Subcutaneous adipose tissue (tissue), 4 donors: ENCODE results near the gene GINS2. TPM values are rescaled to one million over a fixed set of nuclear protein-coding genes. Genes with fewer than 3 reads are reported as not detected.

Experiments used
- total RNA-seq, 4 donors: library from RNA; depleted of rRNA; stranded (reverse); fragments of >200 nt; gene quantifications; one replicate each; pipeline ENCODE4 v1.1.0, GENCODE V29; 2016
- TF ChIP-seq, protein P1 (sequence below): fragments of 450-650 bp; IDR thresholded peaks from one replicate; pipeline ENCODE4 v1.5.1; 2016; ENCODE audit warnings: low read depth, mild to moderate bottlenecking, control low read depth, antibody characterized with exemption, moderate library complexity

Gene GINS2
- total RNA-seq, 4 donors from 2014 or later, result 0.22 to 0.68 TPM; not detected in 2

DNA sequence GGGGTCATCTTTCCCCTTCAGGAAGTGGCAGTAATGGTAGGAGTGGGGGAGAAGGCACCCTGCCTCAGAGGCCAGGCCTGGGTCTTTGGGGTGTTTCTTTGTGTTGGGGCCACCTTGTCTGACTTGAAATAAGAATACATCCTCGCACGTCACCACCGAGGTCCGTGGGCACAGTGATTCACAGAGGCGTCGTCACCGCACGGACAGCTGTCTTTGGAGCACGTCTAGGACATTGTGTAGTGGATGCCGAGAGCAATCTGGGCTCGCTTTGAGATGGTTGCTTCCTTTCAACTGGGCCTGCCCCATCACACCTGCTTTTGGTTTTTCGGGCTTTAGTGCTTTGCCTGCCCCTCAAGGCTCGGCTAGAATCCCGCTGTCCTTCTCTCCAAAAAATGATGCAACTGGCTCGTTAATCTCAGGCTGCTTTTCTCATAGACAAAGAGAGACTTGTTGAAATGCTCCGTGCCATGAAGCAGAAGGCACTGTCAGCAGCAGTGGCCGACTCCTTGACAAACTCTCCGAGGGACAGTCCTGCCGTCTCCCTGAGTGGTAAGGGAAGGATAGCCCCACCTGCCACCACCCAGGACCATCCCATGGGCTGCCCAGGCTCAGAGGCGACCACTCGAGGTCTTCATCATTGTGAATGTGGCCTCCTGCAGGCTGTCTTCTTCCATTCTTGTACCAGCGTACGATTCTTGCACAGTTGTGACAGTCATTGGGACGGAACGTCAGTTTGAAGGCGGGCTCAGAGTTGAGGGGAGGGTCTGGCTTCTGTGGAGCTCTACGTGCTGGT, 24.0 kb downstream of the GINS2 start:
- TF ChIP-seq, protein P1, sequence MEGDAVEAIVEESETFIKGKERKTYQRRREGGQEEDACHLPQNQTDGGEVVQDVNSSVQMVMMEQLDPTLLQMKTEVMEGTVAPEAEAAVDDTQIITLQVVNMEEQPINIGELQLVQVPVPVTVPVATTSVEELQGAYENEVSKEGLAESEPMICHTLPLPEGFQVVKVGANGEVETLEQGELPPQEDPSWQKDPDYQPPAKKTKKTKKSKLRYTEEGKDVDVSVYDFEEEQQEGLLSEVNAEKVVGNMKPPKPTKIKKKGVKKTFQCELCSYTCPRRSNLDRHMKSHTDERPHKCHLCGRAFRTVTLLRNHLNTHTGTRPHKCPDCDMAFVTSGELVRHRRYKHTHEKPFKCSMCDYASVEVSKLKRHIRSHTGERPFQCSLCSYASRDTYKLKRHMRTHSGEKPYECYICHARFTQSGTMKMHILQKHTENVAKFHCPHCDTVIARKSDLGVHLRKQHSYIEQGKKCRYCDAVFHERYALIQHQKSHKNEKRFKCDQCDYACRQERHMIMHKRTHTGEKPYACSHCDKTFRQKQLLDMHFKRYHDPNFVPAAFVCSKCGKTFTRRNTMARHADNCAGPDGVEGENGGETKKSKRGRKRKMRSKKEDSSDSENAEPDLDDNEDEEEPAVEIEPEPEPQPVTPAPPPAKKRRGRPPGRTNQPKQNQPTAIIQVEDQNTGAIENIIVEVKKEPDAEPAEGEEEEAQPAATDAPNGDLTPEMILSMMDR, result no peak

DNA sequence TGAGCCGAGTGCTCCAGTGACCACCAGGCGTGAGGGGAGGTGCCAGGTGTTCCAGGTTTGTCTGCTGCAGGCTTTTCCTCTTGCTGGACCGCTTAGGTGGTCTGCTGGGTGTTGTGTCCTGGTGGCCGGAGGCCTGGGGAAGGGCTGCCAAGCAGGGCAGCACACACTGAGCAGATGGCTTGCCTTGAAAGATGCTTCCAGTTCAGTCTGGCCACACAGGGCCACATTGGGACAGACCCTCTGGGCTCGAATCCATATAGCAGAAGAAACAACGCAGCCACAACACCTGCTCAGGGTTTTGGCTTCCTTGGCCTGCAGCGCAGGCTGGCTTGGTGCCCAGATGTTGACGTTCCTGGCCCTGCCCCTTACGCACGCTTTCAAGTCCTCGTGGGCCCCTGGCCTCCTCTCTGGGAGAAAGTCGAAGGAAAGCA, 24.8 kb downstream of the GINS2 start:
- TF ChIP-seq, protein P1, result no peak

DNA sequence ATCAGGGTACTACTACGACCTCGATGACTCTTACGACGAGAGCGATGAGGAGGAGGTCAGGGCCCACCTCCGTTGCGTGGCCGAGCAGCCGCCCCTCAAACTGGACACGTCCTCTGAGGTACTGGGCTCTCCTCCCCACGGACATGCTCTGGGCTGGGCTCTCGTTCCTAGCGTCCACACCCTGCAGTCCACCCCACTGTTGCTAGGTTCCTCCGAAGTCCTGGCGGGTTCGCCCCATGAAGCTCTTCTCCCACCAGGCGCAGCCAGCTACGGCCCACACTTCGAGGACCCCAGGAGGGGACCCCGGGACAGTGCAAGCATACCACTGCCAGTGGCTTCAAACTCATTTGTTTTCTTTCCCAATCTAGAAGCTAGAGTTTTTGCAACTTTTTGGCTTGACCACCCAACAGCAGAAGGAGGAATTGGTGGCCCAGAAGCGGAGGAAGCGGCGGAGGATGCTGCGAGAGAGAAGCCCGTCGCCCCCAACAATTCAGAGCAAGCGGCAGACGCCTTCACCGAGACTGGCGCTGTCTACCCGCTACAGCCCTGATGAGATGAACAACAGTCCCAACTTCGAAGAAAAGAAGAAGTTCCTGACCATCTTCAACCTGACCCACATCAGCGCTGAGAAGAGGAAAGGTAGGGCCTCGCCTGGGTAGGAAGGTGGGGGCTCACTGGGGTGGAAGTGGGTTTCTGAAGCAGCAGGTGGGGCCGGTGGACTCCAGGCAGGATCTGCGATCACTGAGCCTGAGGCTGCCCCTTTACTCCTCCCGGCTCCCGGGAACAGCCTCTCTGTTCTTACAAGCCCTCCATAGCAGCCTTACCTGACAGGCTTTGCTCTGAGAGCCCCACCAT, 25.6 kb downstream of the GINS2 start:
- TF ChIP-seq, protein P1, result no peak

DNA sequence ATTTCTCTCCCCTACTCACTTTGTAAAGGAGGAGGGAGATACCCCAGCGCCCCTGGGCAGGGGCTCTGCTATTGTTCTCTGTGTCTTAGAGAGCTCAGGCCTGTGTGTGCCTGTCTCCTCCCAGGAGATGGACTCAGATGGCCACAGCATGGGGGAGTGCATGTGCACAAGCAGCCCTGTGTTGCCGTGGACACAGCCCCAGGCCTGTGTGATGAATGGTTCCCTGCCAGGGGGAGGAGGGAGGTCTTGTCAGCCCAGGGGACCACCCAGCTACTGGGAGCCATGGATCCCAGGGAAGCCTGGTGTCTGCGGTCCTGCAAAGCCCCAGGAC, 26.3 kb downstream of the GINS2 start:
- TF ChIP-seq, protein P1, result no peak

DNA sequence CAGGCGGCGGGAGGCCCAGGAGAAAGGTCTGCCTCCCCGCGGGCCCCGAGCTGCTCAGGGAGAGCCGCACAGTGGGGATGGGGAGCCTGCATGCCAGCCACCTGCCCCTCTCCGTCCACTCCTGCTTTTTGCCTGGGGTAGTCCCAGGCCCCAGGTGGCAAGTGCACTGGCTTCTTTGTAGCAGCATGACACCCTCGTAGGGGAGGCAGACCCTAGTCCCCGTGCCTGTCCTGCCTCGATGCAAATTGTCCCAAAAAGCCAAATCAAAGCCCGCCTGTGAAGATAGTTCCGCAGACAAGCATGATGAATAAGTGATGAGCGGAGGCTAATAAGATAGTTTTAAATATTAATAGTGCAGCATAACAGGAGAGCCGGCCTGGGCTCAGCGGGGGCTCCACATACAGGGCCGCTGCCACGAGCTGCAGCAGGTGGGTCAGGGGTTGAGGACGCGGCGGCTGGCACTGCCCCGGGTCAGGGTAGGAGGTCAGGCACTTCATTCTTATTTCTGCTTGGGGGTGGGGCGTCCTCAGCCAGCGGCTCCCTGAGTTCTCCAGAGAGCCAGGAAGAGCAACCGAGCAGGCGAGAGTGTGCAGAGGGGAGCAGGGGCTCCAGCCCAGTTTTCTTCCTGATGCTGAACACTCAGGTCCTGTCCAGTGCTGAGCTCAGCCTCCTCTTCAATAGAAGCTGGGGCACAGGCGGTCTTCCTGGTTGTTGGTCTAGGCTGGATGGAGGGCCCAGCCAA, 26.8 kb downstream of the GINS2 start:
- TF ChIP-seq, protein P1, result no peak

DNA sequence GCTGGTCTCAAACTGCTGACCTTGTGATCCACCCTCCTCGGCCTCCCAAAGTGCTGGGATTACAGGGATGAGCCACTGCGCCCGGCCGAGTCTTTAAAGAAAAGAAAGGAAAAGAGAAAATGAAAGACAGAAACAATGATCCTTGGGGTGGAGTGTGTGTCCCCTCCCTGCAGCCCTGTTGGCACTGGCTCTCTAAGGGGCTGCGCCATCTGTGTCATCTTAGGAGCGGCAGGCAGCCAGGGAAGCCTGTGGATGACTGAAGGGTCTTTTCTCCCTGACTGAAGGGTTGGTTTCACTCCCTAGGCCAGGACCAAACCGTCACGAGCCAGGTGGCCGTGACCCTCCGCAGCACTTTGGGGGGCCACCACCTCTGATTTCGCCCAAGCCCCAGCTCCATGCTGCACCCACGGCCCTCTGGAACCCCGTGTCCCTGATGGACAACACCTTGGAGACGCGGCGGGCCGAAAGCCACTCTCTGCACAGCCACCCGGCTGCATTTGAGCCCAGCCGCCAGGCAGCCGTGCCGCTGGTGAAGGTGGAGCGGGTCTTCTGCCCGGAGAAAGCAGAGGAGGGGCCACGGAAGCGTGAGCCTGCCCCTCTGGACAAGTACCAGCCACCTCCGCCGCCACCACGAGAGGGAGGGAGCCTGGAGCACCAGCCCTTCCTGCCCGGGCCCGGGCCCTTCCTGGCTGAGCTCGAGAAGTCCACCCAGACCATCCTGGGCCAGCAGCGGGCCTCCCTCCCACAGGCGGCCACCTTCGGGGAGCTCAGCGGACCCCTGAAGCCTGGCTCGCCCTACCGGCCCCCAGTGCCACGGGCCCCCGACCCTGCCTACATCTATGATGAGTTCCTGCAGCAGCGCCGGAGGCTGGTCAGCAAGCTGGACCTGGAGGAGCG, 27.7 kb downstream of the GINS2 start:
- TF ChIP-seq, protein P1, result no peak
